Astrocyte (in vitro differentiated cells and primary cell): ENCODE results near the gene TMEM165. TPM values are rescaled to one million over a fixed set of nuclear protein-coding genes. Genes with fewer than 3 reads are reported as not detected.

Experiments
- DNase-seq: peaks from one replicate; pipeline ENCODE4 v3.0.0-alpha.2; 2010; ENCODE audit warnings: low read depth
- FAIRE-seq: peaks from 2 replicates; lab custom pipeline; 2011; peaks lifted over from hg19 to GRCh38; lab: Jason Lieb, UNC
- H2AFZ ChIP-seq: 2 replicates; pipeline ENCODE4 v1.6.0; 2012; ENCODE audit warnings: low read depth, low read length, inconsistent platforms
- H3K27ac ChIP-seq: 2 replicates; pipeline ENCODE4 v1.5.1; 2011; ENCODE audit warnings: low read depth, low read length, inconsistent platforms
- H3K27me3 ChIP-seq: 2 replicates; pipeline ENCODE4 v1.6.0; 2011; ENCODE audit warnings: low read length, inconsistent platforms; ENCODE audit not compliant: insufficient read depth
- H3K36me3 ChIP-seq: 2 replicates; pipeline ENCODE4 v1.5.1; 2011; ENCODE audit warnings: low read length, inconsistent platforms; ENCODE audit not compliant: insufficient read depth
- H3K4me1 ChIP-seq: 2 replicates; pipeline ENCODE4 v1.5.1; 2011; ENCODE audit warnings: low read length, inconsistent platforms; ENCODE audit not compliant: insufficient read depth
- H3K4me2 ChIP-seq: 2 replicates; pipeline ENCODE4 v1.6.0; 2012; ENCODE audit warnings: low read length, inconsistent platforms
- H3K4me3 ChIP-seq: 2 replicates; pipeline ENCODE4 v1.5.1; 2011; ENCODE audit warnings: low read depth, mild to moderate bottlenecking, low read length, inconsistent platforms; ENCODE audit not compliant: insufficient read depth
- H3K79me2 ChIP-seq: 2 replicates; pipeline ENCODE4 v1.6.0; 2012; ENCODE audit warnings: mild to moderate bottlenecking, low read length, inconsistent platforms; ENCODE audit not compliant: insufficient read depth
- H3K9ac ChIP-seq: 2 replicates; pipeline ENCODE4 v1.6.0; 2012; ENCODE audit warnings: mild to moderate bottlenecking, low read length, inconsistent platforms
- H3K9me3 ChIP-seq: 2 replicates; pipeline ENCODE4 v1.5.1; 2012; ENCODE audit warnings: low read depth, mild to moderate bottlenecking, low read length, inconsistent platforms; ENCODE audit not compliant: insufficient read depth
- H4K20me1 ChIP-seq: 2 replicates; pipeline ENCODE4 v1.6.0; 2012; ENCODE audit warnings: low read length, inconsistent platforms; ENCODE audit not compliant: insufficient read depth
- H3K27ac Mint-ChIP-seq: one replicate; pipeline ENCODE4 v1.8.0; 2021; ENCODE audit warnings: mild to moderate bottlenecking, mixed read lengths; ENCODE audit not compliant: unreplicated experiment
- H3K27me3 Mint-ChIP-seq: one replicate; pipeline ENCODE4 v1.8.0; 2021; ENCODE audit warnings: low read depth, mixed read lengths; ENCODE audit not compliant: unreplicated experiment
- H3K36me3 Mint-ChIP-seq: one replicate; pipeline ENCODE4 v1.8.0; 2021; ENCODE audit warnings: low read depth, mixed read lengths; ENCODE audit not compliant: unreplicated experiment
- H3K4me1 Mint-ChIP-seq: one replicate; pipeline ENCODE4 v1.8.0; 2021; ENCODE audit warnings: low read depth, mixed read lengths; ENCODE audit not compliant: unreplicated experiment
- H3K4me3 Mint-ChIP-seq: one replicate; pipeline ENCODE4 v1.8.0; 2021; ENCODE audit warnings: mild to moderate bottlenecking, moderate library complexity, mixed read lengths; ENCODE audit not compliant: unreplicated experiment
- H3K9me3 Mint-ChIP-seq: one replicate; pipeline ENCODE4 v1.8.0; 2021; ENCODE audit warnings: mild to moderate bottlenecking, mixed read lengths; ENCODE audit not compliant: unreplicated experiment
- EZH2 ChIP-seq: IDR thresholded peaks from 2 replicates; pipeline ENCODE4 v1.6.1; 2012; ENCODE audit warnings: mild to moderate bottlenecking, low read length, inconsistent platforms; ENCODE audit not compliant: insufficient read depth
- total RNA-seq: library from RNA; stranded (reverse); gene quantifications from 2 replicates; pipeline ENCODE4 v1.2.1, GENCODE V29; 2021
- TF ChIP-seq, protein P1 (sequence below): IDR thresholded peaks from 2 replicates; pipeline ENCODE4 v1.5.1; 2011; ENCODE audit warnings: low read depth, mild to moderate bottlenecking, inconsistent platforms, low read length, moderate library complexity; ENCODE audit not compliant: insufficient read depth

The TMEM165 gene
- total RNA-seq, 1 donor from 2014 or later, result 130 TPM

- Histone ChIP-seq H3K9ac (no peak overlapping the region), H3K36me3 (peaks cover 7% of the 10 kb centered on the region), H4K20me1 (no peaks in the 10 kb centered on the region), H3K4me1 (no peaks in the 10 kb centered on the region), H3K79me2 (no peaks in the 10 kb centered on the region), H2AFZ (no peak overlapping the region), H3K27ac (no peak overlapping the region), H3K4me2 (no peak overlapping the region), H3K27me3 (no peaks in the 10 kb centered on the region), H3K9me3 (no peaks in the 10 kb centered on the region), H3K4me3 (no peak overlapping the region)
- no peaks in the 10 kb centered on the region for H3K27me3 Mint-ChIP-seq
- H3K4me1 Mint-ChIP-seq, result peaks cover 4% of the 10 kb centered on the region
- no peak overlapping the region for H3K27ac Mint-ChIP-seq
- H3K36me3 Mint-ChIP-seq, result peaks cover 12% of the 10 kb centered on the region
- no peak for FAIRE-seq
- H3K4me3 Mint-ChIP-seq, result no peak overlapping the region
- H3K9me3 Mint-ChIP-seq, result peaks cover 1% of the 10 kb centered on the region
- TF ChIP-seq EZH2, result no peak
- peak; percentile 82 for DNase-seq
Measured at GRCh38 chr4:55468724-55469123, 73.0 kb downstream of the TMEM165 start.

GRCh38 chr4:55469979-55470378 lies 74.2 kb downstream of the TMEM165 start:
- H3K27ac ChIP-seq, result no peak overlapping the region
- FAIRE-seq (no peak), DNase-seq (no peak)
- peaks cover 19% of the 10 kb centered on the region for H3K36me3 ChIP-seq
- peaks cover 5% of the 10 kb centered on the region for H3K4me1 Mint-ChIP-seq
- no peaks in the 10 kb centered on the region for H3K27me3 ChIP-seq
- H3K9me3 Mint-ChIP-seq, result peaks cover 11% of the 10 kb centered on the region
- peaks cover 23% of the 10 kb centered on the region for H3K36me3 Mint-ChIP-seq
- no peak overlapping the region for H3K4me3 ChIP-seq
- no peaks in the 10 kb centered on the region for H4K20me1 ChIP-seq
- no peaks in the 10 kb centered on the region for H3K79me2 ChIP-seq
- TF ChIP-seq EZH2, result no peak
- TF ChIP-seq, protein P1, sequence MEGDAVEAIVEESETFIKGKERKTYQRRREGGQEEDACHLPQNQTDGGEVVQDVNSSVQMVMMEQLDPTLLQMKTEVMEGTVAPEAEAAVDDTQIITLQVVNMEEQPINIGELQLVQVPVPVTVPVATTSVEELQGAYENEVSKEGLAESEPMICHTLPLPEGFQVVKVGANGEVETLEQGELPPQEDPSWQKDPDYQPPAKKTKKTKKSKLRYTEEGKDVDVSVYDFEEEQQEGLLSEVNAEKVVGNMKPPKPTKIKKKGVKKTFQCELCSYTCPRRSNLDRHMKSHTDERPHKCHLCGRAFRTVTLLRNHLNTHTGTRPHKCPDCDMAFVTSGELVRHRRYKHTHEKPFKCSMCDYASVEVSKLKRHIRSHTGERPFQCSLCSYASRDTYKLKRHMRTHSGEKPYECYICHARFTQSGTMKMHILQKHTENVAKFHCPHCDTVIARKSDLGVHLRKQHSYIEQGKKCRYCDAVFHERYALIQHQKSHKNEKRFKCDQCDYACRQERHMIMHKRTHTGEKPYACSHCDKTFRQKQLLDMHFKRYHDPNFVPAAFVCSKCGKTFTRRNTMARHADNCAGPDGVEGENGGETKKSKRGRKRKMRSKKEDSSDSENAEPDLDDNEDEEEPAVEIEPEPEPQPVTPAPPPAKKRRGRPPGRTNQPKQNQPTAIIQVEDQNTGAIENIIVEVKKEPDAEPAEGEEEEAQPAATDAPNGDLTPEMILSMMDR, result no peak
- no peak overlapping the region for H3K9ac ChIP-seq
- no peak overlapping the region for H3K27ac Mint-ChIP-seq
- no peak overlapping the region for H3K4me3 Mint-ChIP-seq
- H3K9me3 ChIP-seq, result peaks cover 8% of the 10 kb centered on the region
- no peak overlapping the region for H2AFZ ChIP-seq
- H3K27me3 Mint-ChIP-seq, result no peaks in the 10 kb centered on the region
- peaks cover 3% of the 10 kb centered on the region for H3K4me1 ChIP-seq
- H3K4me2 ChIP-seq, result no peak overlapping the region

Other genes starting within 250 kb of the TMEM165 start
- 39.5 and 43.8 TPM in 2 replicates for gene SRD5A3, start 49.7 kb upstream of the TMEM165 start, total RNA-seq
- gene CLOCK, start 151.0 kb downstream of the TMEM165 start, total RNA-seq, result 20.4 and 21.4 TPM in 2 replicates
- gene PDCL2, start 196.3 kb downstream of the TMEM165 start, total RNA-seq, result not detected in 2 replicates
- 0.61 TPM in 1 of 2 replicates, not detected in the other for gene NMU, start 240.3 kb downstream of the TMEM165 start, total RNA-seq